CD14-positive monocyte (primary cell): Measurements from ENCODE around the gene GUCA1A. TPM values are rescaled to one million over a fixed set of nuclear protein-coding genes. Genes with fewer than 3 reads are reported as not detected.
A peak's percentile ranks its signal among the peaks of the same experiment; 100 is the strongest.

Experiments used
- DNase-seq, 3 donors: peaks; one replicate each; pipeline ENCODE4 v3.0.0-alpha.2; 2011 to 2022
- H2AFZ ChIP-seq: 2 replicates; pipeline ENCODE4 v1.6.0; 2012; ENCODE audit warnings: mild to moderate bottlenecking, low read depth, low read length, inconsistent platforms; ENCODE audit not compliant: insufficient read depth, poor library complexity, severe bottlenecking
- H3K27ac ChIP-seq, 2 donors: 1 replicate in 1 of 2; 2 replicates in 1 of 2; pipeline ENCODE4 v1.5.1; 2012 to 2013; ENCODE audit warnings: low read length in 2 of 2, control low read depth in 1 of 2, inconsistent platforms in 1 of 2, low read depth in 1 of 2, mild to moderate bottlenecking in 1 of 2
- H3K27me3 ChIP-seq, 2 donors: one replicate each; pipeline versions ENCODE4 v1.6.0 to v1.6.1; 2011 to 2013; ENCODE audit warnings: low read length in 2 of 2; ENCODE audit not compliant: control insufficient read depth in 2 of 2, insufficient read depth in 2 of 2
- H3K36me3 ChIP-seq, 2 donors: replicated peaks in 1 of 2; 1 replicate in 1 of 2; 2 replicates in 1 of 2; pipeline versions ENCODE4 v1.5.1 to v1.6.1; 2012 to 2013; ENCODE audit warnings: low read length in 2 of 2, control low read depth in 1 of 2, inconsistent platforms in 1 of 2, mild to moderate bottlenecking in 1 of 2; ENCODE audit not compliant: insufficient read depth in 2 of 2, control insufficient read depth in 1 of 2
- H3K4me1 ChIP-seq, 2 donors: 1 replicate in 1 of 2; 2 replicates in 1 of 2; pipeline versions ENCODE4 v1.5.1 to v1.6.1; 2012 to 2013; ENCODE audit warnings: low read length in 2 of 2, control low read depth in 1 of 2, inconsistent platforms in 1 of 2, mild to moderate bottlenecking in 1 of 2, moderate library complexity in 1 of 2; ENCODE audit not compliant: insufficient read depth in 2 of 2, control insufficient read depth in 1 of 2
- H3K4me2 ChIP-seq: replicated peaks from 2 replicates; pipeline ENCODE3; 2012; ENCODE audit warnings: low read length, moderate library complexity, mild to moderate bottlenecking; ENCODE audit not compliant: poor library complexity, severe bottlenecking; ENCODE audit errors: extremely low read depth
- H3K4me3 ChIP-seq, 3 experiments: fragments of 200-600 bp in 1 of 3; sonication (generic) in 1 of 3; replicated peaks in 1 of 3; 1 replicate in 2 of 3; 2 replicates in 1 of 3; pipeline ENCODE4 v1.5.1; 2011 to 2013; ENCODE audit warnings: low read length in 3 of 3, mild to moderate bottlenecking in 3 of 3, control low read depth in 2 of 3, low read depth in 2 of 3, inconsistent platforms in 1 of 3, moderate library complexity in 1 of 3
- H3K79me2 ChIP-seq: 2 replicates; pipeline ENCODE4 v1.6.0; 2012; ENCODE audit warnings: mild to moderate bottlenecking, control low read depth, inconsistent platforms, low read length, moderate library complexity; ENCODE audit not compliant: insufficient read depth
- H3K9ac ChIP-seq: 2 replicates; pipeline ENCODE4 v1.6.0; 2017; ENCODE audit warnings: low read length, mild to moderate bottlenecking; ENCODE audit not compliant: insufficient read depth, poor library complexity, severe bottlenecking
- H3K9me3 ChIP-seq, 2 donors: replicated peaks in 1 of 2; 1 replicate in 1 of 2; 2 replicates in 1 of 2; pipeline versions ENCODE4 v1.5.1 to v1.6.1; 2012 to 2013; ENCODE audit warnings: low read length in 2 of 2, control low read depth in 1 of 2; ENCODE audit not compliant: control insufficient read depth in 1 of 2, insufficient read depth in 1 of 2
- H4K20me1 ChIP-seq: 2 replicates; pipeline ENCODE4 v1.6.0; 2012; ENCODE audit warnings: mild to moderate bottlenecking, low read length, control low read depth, moderate library complexity; ENCODE audit not compliant: insufficient read depth
- H3K27ac Mint-ChIP-seq, 7 donors: one replicate each; pipeline ENCODE4 v1.8.0; 2020; ENCODE audit warnings: mild to moderate bottlenecking in 7 of 7, mixed read lengths in 7 of 7, moderate library complexity in 6 of 7, inconsistent platforms in 2 of 7
- H3K27me3 Mint-ChIP-seq, 3 donors: one replicate each; pipeline ENCODE4 v1.8.0; 2021 to 2022; ENCODE audit warnings: low read depth in 3 of 3, mild to moderate bottlenecking in 3 of 3, mixed read lengths in 3 of 3, moderate library complexity in 3 of 3, inconsistent platforms in 1 of 3
- H3K36me3 Mint-ChIP-seq, 2 donors: one replicate each; pipeline ENCODE4 v1.8.0; 2020; ENCODE audit warnings: mixed read lengths in 2 of 2, inconsistent platforms in 1 of 2, mild to moderate bottlenecking in 1 of 2
- H3K4me1 Mint-ChIP-seq: one replicate; pipeline ENCODE4 v1.8.0; 2020; ENCODE audit warnings: mild to moderate bottlenecking, mixed read lengths
- H3K4me3 Mint-ChIP-seq, 2 donors: one replicate each; pipeline ENCODE4 v1.8.0; 2020; ENCODE audit warnings: mild to moderate bottlenecking in 2 of 2, mixed read lengths in 2 of 2, moderate library complexity in 1 of 2
- H3K9me3 Mint-ChIP-seq, 7 donors: one replicate each; pipeline ENCODE4 v1.8.0; 2020 to 2022; ENCODE audit warnings: mixed read lengths in 7 of 7, mild to moderate bottlenecking in 6 of 7, moderate library complexity in 6 of 7, inconsistent platforms in 2 of 7
- WGBS: methylation state at CpG from one replicate; pipeline ENCODE4 v1.1.5; 2013; ENCODE audit warnings: missing lambda C conversion rate; ENCODE audit not compliant: insufficient coverage; 5-methylcytosine and 5-hydroxymethylcytosine counted together
- intact Hi-C, 2 donors: fragments of 100-400 bp; cut with micrococcal nuclease; formaldehyde crosslinking; loops; one replicate each; pipeline versions ENCODE4 v1.15.0 to v1.15.1; 2023
- polyA plus RNA-seq, 3 donors: library from polyadenylated mRNA; depleted of rRNA in 1 of 3; unstranded in 2 of 3; stranded (reverse) in 1 of 3; fragments of 300-500 nt in 2 of 3; fragments of >200 nt in 1 of 3; fragmentation: Illumina TruSeq in 2 of 3; gene quantifications; 1 replicate in 2 of 3; 2 replicates in 1 of 3; pipeline ENCODE4 v1.2.3, GENCODE V29; 2012 to 2021
- TF ChIP-seq, protein P1 (sequence below): fragments of 200-600 bp; IDR thresholded peaks from one replicate; pipeline ENCODE4 v1.8.0; 2022; ENCODE audit warnings: antibody characterized with exemption, mild to moderate bottlenecking

Gene GUCA1A
- polyA plus RNA-seq, 3 donors, result not detected

DNA sequence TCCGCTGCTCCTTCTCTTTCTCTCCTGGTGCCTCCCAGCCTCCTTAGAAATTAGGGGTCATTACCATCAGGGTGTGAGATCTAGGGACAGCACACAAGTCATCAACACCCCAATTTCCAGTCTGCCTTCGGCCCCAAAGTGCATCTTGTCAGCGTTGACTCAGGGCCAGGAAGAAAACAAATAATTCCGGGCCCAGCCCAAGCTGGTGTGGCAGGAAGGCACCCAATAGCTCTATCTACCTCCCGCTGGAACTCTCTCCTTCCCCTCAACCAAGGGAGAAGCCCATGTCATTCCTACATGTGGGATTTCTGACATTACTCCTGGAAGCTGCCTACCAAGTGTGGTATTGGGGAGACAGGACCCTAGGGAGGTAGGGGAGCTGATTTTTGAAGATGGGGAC lies 19.2 kb upstream of the GUCA1A start:
- peaks cover 2 to 4% (median 2%) of the 10 kb centered on the region in 3 donors for H3K27me3 Mint-ChIP-seq
- H3K9me3 Mint-ChIP-seq, result no peaks in the 10 kb centered on the region
- 95% methylated on average over 3 of the region's 5 CpGs for WGBS
- H3K36me3 Mint-ChIP-seq, result no peaks in the 10 kb centered on the region
- Histone ChIP-seq H4K20me1 (no peaks in the 10 kb centered on the region), H2AFZ (no peak overlapping the region), H3K9me3 (no peaks in the 10 kb centered on the region), H3K27me3 (no peaks in the 10 kb centered on the region), H3K27ac (no peak overlapping the region), H3K4me1 (no peaks in the 10 kb centered on the region), H3K9ac (peak overlapping the region; percentile 8), H3K79me2 (no peaks in the 10 kb centered on the region), H3K4me2 (no peak overlapping the region), H3K36me3 (no peaks in the 10 kb centered on the region), H3K4me3 (no peak overlapping the region)
- H3K27ac Mint-ChIP-seq, result no peak overlapping the region
- no peak overlapping the region for H3K4me3 Mint-ChIP-seq
- TF ChIP-seq, protein P1, sequence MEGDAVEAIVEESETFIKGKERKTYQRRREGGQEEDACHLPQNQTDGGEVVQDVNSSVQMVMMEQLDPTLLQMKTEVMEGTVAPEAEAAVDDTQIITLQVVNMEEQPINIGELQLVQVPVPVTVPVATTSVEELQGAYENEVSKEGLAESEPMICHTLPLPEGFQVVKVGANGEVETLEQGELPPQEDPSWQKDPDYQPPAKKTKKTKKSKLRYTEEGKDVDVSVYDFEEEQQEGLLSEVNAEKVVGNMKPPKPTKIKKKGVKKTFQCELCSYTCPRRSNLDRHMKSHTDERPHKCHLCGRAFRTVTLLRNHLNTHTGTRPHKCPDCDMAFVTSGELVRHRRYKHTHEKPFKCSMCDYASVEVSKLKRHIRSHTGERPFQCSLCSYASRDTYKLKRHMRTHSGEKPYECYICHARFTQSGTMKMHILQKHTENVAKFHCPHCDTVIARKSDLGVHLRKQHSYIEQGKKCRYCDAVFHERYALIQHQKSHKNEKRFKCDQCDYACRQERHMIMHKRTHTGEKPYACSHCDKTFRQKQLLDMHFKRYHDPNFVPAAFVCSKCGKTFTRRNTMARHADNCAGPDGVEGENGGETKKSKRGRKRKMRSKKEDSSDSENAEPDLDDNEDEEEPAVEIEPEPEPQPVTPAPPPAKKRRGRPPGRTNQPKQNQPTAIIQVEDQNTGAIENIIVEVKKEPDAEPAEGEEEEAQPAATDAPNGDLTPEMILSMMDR, result no peak
- no peak for DNase-seq
- peaks cover 5% of the 10 kb centered on the region for H3K4me1 Mint-ChIP-seq
- intact Hi-C loops, result no loop called here

DNA sequence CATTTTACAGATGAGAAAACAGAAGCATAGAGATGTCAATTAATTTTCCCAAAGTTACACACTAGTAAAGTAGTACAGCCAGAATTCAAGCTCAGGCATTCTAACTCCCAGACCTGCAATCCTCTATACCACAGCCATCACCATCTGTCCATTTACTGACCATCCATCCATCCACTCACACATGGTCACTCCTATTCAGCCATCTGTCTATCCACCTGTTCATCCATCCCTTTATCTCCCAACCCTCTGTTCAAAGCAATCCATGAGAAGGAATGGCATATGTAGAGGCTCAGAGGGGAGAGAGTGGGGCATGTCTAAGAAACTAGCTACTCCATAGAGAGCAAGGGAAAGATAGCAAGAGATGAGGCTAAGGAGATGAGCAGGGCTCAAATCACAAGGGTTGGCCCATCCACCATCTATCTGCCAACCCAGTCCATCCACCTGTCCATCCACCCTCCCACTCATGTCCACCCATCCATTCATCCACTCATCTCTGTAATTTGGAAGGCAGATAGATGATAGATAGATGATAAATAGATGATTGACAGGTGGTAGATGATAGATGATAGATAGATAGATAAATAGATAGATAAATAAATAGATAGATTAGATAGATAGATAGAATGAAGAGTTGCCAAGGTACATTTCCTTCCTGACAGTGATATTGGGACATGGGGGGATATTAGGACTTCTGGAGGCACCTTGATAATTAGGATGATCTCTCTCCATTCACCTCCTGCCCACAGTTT lies 18.5 kb upstream of the GUCA1A start:
- peaks cover 5% of the 10 kb centered on the region for H3K4me1 Mint-ChIP-seq
- Histone ChIP-seq H3K79me2 (no peaks in the 10 kb centered on the region), H3K4me3 (no peak overlapping the region), H2AFZ (no peak overlapping the region), H3K27ac (no peak overlapping the region), H4K20me1 (no peaks in the 10 kb centered on the region), H3K9ac (no peak overlapping the region), H3K4me1 (no peaks in the 10 kb centered on the region), H3K27me3 (no peaks in the 10 kb centered on the region), H3K36me3 (no peaks in the 10 kb centered on the region), H3K9me3 (no peaks in the 10 kb centered on the region), H3K4me2 (no peak overlapping the region)
- no peaks in the 10 kb centered on the region for H3K9me3 Mint-ChIP-seq
- peaks cover 0 to 4% (median 2%) of the 10 kb centered on the region in 3 donors for H3K27me3 Mint-ChIP-seq
- H3K36me3 Mint-ChIP-seq, result no peaks in the 10 kb centered on the region
- TF ChIP-seq, protein P1, result no peak
- no peak for DNase-seq
- no peak overlapping the region for H3K27ac Mint-ChIP-seq
- intact Hi-C loops, result no loop called here
- no peak overlapping the region for H3K4me3 Mint-ChIP-seq
